ENCODE results near the gene AGAP2.

The AGAP2 gene

DNA sequence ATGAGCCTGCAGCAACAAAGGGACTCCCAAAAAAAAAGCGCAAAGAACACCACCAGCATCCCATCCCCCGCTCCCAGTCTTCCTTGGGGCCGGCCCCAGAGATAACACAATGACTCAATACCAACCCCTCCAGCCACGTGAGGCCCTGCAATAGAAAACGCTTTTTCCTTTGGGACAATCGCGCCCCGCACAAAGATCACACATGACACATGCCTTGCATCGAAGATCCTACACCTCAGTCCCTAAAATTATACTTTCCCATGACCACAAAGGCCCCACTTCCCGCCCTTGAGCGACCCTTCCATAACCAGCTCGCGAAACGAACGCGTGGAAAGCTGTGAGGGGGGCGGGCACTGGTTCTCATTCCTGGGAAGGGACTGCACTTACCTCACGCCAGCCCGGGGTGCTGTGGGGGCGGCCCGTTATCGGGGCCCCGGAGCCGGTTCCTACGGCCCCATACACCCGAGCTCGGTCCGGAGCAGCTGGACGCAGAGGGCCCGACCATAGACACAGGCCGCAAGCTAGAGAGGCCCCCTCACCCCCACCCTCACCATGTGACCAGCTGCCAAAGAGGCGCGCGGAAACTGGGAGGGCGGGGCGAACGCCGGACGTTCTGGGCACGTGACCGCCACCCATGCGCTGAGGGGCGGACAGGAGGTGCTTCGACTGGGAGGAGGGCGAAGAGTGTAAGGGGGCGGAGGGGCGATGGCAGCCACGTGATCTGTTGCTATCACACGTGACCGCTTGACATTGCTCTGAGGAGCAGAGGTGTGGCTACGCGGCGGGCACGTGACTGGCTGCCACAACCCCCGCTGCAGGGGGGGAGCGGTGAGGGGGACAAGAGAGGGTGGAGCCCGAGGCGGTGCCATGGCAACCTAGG lies 13.5 kb upstream of the AGAP2 start, which contains the start of gene CDK4:
Gene CDK4 (minus strand): TSS at position 523 of the 880 bp plus-strand sequence. CDS start 593 bp downstream, outside the sequence.
- peak; percentile 100 for DNase-seq

DNA sequence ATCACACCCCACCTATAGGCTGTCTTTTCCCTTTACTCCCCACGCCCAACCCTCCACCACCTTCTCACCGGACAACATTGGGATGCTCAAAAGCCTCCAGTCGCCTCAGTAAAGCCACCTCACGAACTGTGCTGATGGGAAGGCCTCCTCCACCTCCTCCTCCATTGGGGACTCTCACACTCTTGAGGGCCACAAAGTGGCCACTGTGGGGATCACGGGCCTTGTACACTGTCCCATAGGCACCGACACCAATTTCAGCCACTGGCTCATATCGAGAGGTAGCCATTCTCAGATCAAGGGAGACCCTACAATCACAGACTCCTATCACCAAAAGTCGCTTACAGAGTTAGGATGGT lies 12.9 kb upstream of the AGAP2 start:
- DNase-seq: no peak

DNA sequence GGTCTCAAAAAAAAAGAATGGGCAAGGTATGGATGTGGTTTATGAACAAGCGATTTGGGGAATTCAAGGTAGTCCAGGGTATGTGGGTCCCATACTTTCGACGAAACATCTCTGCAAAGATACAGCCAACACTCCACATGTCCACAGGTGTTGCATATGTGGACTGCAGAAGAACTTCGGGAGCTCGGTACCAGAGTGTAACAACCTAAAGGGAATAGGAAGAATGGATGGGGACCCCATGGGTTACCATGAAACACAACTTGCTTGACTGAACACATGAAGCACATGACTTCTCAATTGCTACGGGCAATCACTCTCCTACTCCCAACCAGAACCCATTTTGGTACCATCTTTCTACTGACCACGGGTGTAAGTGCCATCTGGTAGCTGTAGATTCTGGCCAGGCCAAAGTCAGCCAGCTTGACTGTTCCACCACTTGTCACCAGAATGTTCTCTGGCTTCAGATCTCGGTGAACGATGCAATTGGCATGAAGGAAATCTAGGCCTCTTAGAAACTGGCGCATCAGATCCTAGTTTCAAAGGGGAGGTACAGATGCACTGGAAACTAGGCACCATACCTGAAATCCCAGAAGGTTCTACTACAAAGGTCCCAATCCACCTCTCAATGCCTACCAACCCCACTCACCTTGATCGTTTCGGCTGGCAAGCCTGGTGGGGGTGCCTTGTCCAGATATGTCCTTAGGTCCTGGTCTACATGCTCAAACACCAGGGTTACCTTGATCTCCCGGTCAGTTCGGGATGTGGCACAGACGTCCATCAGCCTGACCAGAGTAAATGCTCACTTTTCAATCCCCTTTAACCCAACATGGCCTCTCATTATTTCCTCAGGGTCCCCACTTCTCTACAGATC lies 12.3 kb upstream of the AGAP2 start:
- DNase-seq: no peak

DNA sequence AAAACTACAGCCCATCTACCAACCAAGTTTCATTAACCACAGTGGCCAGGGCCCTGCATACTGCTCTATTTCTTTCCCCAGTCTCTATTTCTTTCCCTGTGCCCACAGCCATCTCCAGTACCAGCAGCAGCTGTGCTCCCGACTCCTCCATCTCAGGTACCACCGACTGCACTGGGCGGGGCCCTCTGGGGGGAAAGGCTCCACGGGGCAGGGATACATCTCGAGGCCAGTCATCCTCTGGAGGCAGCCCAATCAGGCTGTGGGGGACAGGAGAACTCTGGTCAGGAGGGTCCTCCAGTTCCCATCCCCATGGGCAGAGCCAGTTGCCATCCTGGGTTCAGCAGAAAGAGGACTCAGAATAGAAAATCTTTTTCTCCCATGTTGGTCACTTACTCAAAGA lies 10.5 kb upstream of the AGAP2 start:
- DNase-seq: no peak

DNA sequence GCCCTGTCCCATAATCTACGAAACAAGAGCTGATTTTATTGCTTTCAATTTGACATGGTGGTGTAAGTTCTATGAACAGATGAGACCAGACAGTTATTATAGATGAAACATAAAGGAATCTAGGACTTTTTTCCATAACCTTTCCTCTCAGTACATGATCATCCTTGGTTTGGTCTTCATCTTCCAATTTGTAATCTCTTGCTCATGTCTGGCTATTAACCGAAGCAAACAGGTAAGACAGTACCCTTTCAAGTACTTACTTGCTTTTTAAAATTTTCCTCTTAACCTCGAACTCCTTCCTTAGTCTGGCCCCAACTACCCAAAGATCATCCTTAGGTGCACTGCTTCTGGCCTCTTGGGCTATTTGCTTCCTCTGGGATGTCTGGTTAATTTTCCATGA lies 7.5 kb upstream of the AGAP2 start:
- DNase-seq: no peak

DNA sequence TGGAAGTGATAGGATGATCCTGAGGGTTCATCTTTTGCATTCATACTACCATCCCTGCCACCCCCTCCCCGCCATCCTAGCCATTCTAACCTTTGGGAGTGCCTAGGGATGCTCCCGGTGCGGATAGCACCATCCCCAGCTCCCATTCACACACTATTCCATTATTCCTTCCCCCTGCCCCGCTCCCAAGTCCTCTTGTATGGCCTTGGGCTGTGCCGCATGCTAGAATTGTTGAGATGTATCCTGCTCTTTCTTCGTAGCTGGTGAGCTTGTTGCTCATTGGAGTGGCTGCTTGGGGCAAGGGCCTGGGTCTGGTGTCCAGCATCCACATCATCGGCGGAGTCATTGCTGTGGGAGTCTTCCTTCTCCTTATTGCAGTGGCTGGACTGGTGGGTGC lies 6.9 kb upstream of the AGAP2 start:
- no peak for DNase-seq

DNA sequence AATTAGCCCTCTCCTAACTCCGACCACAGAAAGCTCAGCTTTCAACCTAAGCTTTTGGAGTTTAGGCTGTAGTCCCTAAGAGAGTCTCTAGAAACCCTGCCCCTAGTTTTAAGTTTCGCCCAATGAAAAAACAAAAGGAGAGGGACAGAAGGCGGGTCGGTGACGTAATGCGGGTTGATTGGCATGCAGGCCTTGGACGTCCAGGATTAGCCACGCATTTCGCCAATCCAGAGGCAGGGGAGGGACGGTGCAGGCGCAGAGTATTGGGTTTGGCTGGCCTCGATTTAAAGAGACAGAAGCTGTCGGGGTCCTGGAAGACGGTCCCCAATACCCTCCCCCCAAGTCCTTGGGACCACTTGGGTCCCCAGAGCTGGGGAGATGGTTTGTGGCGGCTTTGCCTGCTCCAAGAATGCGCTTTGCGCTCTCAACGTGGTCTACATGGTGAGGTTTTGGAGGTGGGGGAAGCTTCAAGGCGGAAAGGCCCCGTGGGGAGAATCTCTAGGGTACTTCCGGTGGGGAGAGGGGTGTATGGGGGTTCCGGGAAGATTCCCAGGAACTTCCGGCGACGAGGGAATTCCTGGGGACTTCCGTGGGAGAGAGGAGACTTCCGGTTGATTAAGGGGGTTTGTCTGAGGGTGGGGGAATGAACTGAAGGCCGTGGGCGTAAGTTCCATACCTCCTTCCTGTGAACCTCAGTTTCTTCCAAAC lies 6.4 kb upstream of the AGAP2 start, which contains the start of gene TSPAN31:
Gene TSPAN31 (plus strand): TSS at position 263 of the 708 bp plus-strand sequence. CDS start 116 bp downstream, at position 379.
- peak; percentile 97 for DNase-seq

DNA sequence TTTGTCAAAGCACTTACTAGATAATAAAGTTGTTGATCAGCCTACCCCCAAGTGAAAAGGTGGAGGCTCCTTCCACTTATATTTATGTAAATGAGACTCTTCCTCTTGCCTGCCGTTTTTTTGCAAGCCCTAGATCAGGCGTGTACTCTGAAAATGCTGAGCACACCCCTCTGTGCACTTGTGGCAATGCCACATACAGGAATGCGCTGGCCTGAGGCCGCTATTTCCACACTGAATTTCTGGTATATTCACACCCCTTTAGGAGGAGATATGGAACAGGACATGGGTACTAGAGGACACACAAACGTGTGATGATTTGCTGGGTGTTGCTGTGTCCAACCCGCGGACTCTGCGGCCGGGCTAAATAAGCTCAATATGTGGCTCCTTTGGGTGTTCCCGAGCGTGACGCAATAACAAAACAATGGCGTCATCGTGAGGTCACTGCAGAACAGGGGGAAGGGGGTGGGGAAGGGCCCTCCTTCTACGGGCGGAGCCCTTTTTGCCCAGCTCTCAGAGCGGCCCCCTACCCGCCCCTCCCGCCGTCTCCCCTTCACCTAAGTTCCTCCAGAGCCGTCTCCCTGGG lies 5.7 kb upstream of the AGAP2 start:
- DNase-seq: no peak

DNA sequence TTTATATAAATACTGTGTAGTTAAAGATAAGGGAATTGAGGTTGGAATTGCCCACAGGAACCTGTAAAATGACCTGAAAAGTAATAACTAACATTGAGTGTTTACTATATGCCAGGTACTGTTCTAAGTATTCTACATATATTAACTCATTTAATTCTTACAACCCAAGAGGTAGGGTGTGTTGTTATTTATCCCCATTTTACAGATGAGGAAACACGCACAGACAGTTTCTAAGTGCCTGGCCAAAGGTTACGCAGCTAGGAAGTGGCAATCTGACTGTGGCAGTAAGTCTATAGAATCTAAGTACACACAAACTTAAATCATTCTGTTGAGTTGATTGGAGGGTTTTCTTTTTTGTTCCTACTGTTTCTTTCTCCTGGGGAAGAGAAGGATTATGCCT lies 5.2 kb upstream of the AGAP2 start:
- no peak for DNase-seq

DNA sequence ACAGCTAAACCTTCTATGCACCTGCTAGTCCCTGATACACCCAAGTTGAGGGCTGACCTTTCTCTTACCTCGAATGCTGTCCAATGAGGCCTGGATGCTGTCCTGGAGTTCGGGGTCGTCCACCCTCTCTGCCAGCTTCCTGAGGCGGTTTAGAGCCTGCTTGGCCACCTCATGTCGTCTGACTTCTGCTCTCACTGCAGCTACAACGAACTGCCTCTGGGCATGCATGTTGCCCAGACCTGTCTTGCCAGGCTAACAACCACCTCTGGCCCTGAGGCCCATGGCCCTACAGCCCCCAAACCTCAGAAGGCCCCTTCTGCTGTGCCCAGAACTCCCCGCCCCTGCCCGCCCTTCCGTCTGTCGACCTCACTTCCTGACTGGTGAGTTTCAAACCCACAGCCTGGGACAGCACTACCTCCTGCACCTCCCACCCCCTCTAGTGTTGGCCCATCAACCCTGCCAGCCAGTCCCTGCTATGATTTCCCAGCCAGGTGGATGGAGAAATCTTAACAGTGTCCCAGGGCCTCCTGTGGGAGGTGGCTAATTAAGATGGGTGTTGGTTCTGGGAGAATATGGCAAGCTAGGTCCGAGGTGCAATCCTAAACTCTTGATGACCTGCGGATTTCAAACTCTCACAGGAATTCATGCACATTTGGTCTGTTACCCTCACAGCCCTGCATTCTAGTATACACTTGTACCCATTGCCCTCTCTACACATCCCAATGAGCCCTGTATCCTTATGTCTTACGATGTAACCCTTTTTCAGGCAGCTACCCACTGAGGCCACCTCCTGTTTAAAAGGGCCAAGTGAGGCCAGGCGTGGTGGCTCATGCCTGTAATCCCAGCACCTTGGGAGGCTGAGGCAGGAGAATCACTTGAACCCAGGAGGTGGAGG lies 3.5 kb upstream of the AGAP2 start:
- no peak for DNase-seq

DNA sequence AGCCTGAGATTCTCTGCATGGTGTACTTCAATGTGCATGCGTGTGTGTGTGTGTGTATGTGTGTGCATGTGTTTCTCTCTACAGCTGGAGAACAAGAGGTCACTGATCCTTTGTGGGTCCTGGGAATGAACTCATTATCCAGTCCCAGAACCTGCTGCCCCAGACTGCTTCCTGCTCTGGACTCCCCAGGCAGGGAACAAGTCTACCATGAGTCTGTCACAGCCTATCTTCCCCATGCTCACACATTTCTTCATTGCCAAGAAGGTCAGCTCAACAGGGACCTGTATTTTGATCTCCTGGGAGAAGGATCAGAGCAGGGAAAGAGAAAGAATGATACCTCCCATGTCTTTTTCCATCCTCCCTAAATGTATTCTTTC lies 2.9 kb upstream of the AGAP2 start:
- no peak for DNase-seq

DNA sequence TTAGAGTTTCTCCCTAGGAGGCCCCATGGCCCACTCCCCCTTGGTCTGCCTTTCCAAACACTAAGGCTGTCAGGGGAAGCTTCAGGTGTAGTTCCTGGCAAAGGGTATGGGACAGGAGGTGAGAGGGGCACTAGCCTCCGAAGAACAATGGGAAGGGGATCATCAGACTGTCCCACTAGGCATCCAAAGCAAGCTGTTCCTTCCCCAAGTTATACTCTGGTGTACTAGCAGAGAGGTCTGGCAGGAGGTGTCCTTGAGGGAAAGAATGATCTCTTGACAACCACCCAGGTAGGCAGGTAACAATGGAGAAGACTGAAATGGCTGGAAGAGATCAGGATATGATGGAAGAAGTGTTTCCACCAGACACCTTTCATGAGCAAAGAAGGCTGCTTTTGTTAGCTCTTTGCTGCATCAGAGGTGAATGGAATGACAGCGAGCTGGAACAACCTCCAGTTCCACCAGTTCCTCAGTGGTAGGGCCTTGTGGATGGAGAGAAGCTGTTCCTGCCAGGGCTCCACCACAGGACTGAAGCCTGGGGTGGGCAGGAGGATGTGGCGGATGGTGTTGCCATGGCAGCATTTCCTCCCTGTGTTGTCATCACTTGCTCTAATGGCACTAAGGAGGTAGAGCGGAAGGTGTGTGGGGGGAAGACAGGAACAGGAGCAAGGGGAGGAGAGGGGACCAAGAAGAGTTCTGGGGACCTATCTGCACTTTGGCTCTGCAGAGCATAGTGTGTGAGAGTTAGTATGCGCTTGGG lies 2.3 kb upstream of the AGAP2 start:
- no peak for DNase-seq

DNA sequence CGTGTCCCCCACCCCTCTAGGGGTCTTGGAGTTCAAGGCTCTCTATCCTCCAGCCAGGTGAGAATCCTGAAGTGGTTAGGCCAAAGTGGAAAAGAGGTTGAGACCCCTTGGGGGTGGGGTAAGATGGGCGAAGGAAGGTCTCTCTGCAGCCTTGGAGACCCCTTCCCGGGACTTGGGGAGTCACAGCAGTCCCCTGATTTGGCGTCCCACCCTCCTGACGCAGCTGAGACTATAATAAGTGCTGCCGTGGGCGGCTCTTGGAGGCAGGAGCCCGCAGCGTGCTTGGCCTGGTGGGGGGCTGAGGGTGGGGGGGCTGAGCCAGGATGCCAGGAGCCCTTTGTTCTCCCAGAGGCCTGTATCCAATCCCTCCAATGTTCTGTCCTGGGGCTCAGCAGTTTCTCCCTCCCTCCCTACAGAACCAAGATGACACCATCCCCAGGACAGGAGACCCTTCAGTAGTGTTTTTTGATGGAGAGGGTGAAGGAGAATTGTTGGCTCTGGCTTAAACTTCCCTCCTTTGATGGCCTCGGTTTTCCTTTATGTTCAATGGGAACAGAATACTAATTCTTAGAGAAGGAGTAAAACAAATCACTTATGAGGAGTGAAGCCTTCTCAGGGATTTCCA lies 1.5 kb upstream of the AGAP2 start:
- DNase-seq: no peak

DNA sequence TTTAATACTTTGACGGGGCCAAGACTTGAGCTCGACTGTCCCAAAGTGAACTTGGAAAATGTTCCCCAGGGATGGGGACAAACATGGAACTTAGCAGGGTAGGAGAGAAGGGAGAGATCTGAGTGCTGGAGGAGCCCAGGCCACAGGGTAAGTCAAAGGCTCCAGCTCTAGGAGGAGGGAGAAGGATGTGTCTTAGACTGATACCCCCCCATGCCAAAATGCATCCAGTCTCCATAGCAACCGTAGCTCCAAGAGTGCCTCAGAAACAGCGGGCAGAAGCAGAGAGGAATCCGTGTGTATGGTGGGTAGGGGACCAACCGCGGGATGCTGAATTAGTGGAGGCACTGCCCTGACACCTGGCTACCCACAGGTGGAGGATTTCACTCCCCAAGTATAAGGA lies 845 bp upstream of the AGAP2 start:
- DNase-seq: no peak

DNA sequence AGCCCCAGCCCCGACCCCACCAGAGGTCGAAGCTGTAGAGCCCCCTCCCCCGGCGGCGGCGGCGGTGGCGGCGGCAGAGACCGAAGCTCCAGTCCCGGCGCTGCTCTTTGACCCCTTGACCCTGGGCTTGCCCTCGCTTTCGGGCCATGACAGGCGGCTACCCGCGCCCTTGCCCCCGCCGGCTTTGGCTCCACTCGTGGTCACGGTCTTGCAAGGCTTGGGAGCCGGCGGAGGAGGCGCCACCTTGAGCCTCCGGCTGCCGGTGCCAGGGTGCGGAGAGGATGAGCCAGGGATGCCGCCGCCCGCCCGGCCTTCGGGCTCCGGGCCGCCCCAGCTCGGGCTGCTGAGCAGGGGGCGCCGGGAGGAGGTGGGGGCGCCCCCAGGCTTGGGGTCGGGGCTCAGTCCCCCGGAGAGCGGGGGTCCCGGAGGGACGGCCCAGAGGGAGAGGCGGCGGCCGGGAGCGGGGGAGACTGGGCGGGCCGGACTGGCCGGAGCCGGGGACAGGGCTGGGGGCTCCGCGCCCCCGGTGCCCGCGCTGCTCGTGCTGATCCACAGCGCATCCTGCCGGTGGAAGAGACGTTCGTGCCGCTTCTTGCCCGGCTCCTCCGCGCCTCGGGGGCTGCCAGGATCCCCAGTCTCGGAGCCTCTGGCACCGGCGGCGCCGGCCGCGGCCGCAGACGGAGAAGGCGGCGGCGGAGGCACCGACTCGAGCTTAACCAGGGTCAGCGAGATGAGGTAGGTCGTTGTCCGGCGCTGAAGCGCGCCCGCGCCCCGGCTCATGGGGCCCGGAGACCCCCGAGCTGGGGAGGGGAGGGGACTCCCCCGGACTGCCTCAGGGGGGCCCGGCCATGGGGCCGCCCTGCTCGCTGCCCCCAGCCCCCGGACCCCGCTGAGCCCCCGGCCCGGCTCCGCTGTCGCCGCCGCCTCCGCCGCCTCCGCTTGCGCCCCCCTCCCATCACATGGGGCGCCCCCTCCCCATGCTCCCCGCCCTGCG lies 778 bp downstream of the AGAP2 start:
- DNase-seq: no peak

DNA sequence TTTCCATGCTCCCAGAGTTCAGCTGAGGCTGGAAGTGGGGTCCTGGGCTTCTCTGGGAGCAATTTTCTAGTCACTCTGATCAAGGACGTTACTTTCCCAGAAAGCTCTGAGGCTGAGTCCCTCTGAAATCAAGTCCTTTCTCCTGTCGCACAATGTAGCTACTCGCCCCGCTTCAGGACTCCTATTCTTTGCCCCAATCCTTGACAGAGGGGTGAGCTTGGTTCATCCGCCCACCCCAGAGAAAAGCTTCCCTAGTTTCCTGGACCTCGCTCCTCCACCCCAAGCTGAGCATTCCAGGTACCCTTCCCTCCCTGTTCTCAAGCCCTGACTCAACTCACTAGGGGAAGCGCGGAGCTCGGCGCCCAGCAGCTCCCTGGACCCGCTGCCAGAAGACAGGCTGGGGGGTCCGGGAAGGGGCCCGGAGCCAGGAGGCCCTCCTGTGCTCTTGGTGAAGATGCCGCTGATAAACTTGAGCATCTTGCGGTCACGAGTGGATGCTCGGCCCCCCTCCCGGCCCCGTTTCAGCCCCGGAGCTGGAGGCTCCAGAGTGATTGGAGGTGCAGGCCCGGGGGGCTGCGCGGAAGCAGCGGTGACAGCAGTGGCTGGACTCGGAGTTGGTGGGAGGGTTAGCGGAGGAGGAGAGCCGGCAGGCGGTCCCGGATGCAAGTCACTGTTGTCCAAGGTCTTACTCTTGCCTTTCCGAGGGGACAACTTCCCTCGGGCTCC lies 1.6 kb downstream of the AGAP2 start:
- DNase-seq: no peak

DNA sequence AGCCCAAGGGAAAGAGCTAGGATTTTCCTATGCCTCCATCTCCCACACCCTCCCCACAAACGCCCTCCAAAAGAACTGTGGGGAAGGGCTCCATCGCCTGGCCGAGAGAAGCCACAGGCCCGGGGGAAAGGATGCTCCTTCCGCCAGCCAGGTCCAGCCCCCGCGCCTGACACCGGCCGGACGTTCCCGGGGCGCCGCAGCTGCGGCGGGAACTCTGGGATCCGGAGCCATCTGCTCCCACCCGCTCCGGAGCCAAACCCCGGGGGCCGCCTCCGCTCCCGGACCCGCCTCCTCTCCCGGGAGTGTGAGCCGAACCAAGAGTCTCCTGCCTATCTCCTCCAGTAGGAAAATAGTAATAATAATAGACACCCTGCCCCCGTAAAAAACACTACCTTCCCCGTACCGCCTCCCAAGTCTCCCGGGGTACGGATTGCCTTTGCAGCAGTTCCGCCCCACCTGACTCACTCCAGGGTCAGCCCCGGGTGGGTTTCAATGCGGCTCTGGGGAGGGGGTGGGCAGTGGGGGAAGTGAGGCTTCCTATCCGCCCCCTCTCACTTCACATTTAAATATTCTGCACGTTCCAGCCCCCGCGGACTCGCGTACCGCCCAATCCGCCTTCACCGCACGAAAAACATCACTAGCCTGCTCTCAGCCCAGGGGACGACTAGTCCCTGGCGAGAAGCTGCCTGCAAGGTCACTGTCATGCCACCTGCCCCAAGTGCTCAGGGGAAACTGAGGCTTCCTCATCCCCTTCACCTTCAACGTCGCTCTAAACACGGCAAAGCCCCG lies 2.4 kb downstream of the AGAP2 start:
- DNase-seq: peak; percentile 64
